ENCODE data around the gene HOOK2. TPM values are rescaled to one million over a fixed set of nuclear protein-coding genes. Genes with fewer than 3 reads are reported as not detected.
"Not testable (repeated sequence)": the region's sequence is repeated elsewhere in the genome, so short reads cannot be mapped to it uniquely, and the experiment has no call there.

HOOK2 gene
- total RNA-seq, 2 experiments from 2014 or later: 20.4 to 20.9 TPM

DNA sequence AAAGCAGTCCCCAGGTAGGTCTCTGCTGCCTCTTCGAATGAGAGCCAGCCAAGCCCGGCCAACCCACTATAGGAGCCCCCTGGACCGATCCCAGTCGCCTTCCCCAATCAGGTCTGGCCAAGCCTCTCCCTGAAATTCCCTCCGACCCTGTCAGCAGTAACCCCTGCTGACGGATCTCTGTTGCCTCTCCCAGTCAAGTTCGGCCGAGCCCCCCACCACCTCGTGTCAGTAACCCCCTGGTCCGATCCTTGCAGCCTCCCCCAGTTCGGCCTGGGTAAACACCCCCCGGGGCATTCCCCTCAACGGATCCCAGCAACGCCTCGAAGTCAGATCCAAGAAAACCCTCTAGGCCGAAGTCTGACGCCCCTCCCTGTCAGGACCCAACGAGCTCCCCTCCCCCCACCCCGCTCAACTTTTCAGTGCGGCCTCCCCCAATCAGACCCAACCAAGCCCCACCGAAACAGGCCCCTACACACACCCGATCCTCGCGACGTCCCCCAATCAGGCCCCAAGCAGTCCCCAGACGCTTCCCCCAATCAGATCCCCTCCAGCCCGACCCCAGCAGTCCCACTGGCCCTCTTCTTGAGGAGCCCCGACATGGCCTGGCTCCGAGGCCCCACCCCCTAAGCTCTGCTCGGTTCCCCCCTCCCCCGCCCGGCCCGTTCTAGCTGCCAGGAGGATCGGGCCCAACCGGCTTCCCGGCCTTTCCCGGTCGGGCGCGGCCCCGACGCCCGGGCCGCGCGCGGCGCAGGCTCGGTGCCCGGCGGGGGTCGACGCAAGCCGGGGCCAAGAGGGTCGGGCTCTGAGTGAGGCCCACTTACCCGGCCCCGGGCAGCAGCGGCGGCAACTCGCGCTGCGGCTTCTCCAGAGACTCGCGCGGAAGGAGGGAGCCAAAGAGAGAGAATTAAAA lies 53.4 kb downstream of the HOOK2 start:
- CTCF ChIA-PET: interaction anchor here (0.8 to 4.5 kb wide), 9 partner anchors 8 to 125 kb away, joined by 3 to 36 read pairs (median 6); partner anchors contain the start of genes GET3 and TRIR
- H3K9me3 Mint-ChIP-seq (ENCODE audit: low read depth): no peaks in the 10 kb centered on the region
- peak overlapping the region; percentile 99 for H3K4me3 Mint-ChIP-seq
- H3K27me3 Mint-ChIP-seq: no peaks in the 10 kb centered on the region
- H3K36me3 Mint-ChIP-seq (ENCODE audit: low read depth): peaks cover 48% of the 10 kb centered on the region
- POLR2A ChIA-PET: interaction anchor here (0.6 to 3.5 kb wide), 9 partner anchors 8 to 415 kb away, joined by 3 to 48 read pairs (median 3); partner anchors contain the start of genes GET3 and TRIR
- intact Hi-C loops (cut with DNase I, micrococcal nuclease): loop anchor here (1.0 to 5.0 kb wide), 8 partner anchors 26 to 225 kb away; partner anchors contain the start of genes DHPS (in 2 of the 2), CALR (in 1 of the 2), FBXW9 (in 1 of the 2) and HOOK2 (in 1 of the 2)
- peak; percentile 73 for DNase-seq
- peak; percentile 27 for ATAC-seq
- peaks cover 35% of the 10 kb centered on the region for H3K4me1 Mint-ChIP-seq
- H3K27ac Mint-ChIP-seq: peak overlapping the region; percentile 79

DNA sequence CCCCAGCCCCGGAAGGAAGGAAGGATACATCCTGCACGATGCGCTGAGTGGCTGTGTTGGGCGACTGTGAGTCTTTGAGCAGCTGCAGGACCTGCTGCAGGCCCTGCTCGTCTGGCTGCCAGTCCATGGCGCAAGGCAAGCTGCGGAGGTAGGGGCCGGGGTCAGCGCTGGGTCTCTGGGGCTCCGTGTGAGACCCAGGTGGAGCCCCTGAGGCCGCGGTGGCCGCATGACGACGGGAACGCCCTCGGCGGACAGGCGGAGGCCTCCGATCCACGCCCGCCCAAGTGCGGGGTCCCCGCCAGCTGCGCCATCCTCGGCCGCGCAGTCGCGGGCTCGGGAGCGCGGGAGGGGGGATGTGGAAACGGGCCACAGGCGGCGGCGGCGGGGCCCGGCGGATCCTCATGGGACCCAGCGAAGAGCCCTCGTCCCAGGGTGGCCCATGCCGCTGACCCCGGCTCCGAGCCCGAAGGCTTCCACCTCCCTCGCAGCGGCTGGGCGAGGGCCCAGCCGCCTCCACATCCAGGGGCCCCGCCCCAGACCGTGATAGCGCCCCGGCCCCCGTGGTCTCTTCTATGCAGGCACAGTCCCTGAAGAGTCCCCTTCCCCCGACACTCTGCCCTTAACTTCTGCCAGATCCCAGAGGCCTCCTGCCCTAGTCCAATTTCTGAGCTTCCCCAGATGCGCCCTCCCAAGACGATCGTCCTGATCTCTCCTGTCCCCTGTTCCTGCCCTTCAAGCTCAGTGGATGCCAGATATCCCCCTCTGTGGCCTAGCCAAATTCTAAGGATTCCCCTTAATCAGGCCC lies 54.3 kb downstream of the HOOK2 start:
- peak; percentile 43 for DNase-seq
- POLR2A ChIA-PET: interaction anchor here (0.6 to 3.5 kb wide), 5 partner anchors 12 to 85 kb away, joined by 3 to 48 read pairs (median 3); partner anchors contain the start of genes GET3 and TRIR
- CTCF ChIA-PET: interaction anchor here (0.8 to 4.5 kb wide), 4 partner anchors 10 to 36 kb away, joined by 3 to 36 read pairs (median 8); partner anchors contain the start of genes GET3 and TRIR
- Mint-ChIP-seq H3K4me1 (peaks cover 35% of the 10 kb centered on the region), H3K27me3 (no peaks in the 10 kb centered on the region), H3K4me3 (peak overlapping the region; percentile 99), H3K36me3 (ENCODE audit: low read depth) (peaks cover 49% of the 10 kb centered on the region), H3K9me3 (ENCODE audit: low read depth) (no peaks in the 10 kb centered on the region), H3K27ac (peak overlapping the region; percentile 88)
- ATAC-seq: no peak
- intact Hi-C loops (cut with DNase I, micrococcal nuclease): loop anchor here (5.0 kb wide), 2 partner anchors 216 to 226 kb away; partner anchors contain the start of genes CALR (in 1 of the 2) and RAD23A (in 1 of the 2)

DNA sequence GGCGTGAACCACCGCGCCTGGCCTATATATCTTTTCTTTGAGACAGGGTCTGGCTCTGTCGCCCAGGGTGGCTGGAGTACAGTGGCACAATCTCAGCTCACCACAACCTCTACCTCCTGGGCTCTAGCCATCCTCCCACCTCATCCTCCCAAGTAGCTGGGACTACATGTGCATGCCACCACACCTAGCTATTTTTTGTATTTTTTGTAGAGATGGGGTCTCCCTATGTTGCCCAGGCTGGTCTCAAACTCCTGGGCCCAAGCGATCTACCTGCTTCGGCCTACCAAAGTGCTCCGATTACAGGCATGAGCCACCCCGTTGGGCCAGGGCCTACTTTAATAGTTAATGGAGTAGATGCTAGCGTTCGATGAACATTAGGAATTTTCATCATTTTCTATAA lies 55.1 kb downstream of the HOOK2 start:
- no peaks in the 10 kb centered on the region for H3K9me3 Mint-ChIP-seq (ENCODE audit: low read depth)
- H3K4me1 Mint-ChIP-seq: peaks cover 35% of the 10 kb centered on the region
- H3K27ac Mint-ChIP-seq: peak overlapping the region; percentile 88
- ATAC-seq (no peak), DNase-seq (no peak)
- ChIA-PET POLR2A (no interaction called here), CTCF (interaction anchor here (1.8 to 3.5 kb wide), 2 partner anchors 37 to 40 kb away, joined by 4 to 12 read pairs; no protein-coding TSS in a partner anchor)
- peak overlapping the region; percentile 99 for H3K4me3 Mint-ChIP-seq
- no peaks in the 10 kb centered on the region for H3K27me3 Mint-ChIP-seq
- intact Hi-C loops (cut with DNase I, micrococcal nuclease): loop anchor here (5.0 kb wide), 2 partner anchors 217 to 227 kb away; partner anchors contain the start of genes CALR (in 1 of the 2) and RAD23A (in 1 of the 2)
- H3K36me3 Mint-ChIP-seq (ENCODE audit: low read depth): peaks cover 53% of the 10 kb centered on the region

DNA sequence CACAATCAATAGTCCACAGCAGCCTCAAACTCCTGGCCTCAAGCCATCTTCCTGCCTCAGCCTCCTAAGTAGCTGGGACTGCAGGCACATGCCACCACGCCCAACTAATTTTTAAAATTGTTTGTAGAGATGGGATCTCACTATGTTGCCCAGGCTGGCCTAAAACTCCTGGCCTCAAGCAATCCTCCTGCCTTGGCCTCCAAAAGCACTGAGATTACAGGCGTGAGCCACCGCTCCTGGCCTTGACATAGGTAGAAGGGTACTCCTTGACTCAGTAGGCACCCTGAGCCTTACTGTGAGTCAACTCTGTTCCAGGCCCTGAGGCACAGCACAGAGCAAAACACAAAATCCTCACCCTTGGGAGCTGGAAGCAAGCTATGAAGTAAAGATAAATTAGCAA lies 59.4 kb downstream of the HOOK2 start:
- ChIA-PET CTCF (interaction anchor here (0.9 to 1.7 kb wide), 5 partner anchors 17 to 132 kb away, joined by 3 to 6 read pairs (median 4); no protein-coding TSS in a partner anchor), POLR2A (no interaction called here)

DNA sequence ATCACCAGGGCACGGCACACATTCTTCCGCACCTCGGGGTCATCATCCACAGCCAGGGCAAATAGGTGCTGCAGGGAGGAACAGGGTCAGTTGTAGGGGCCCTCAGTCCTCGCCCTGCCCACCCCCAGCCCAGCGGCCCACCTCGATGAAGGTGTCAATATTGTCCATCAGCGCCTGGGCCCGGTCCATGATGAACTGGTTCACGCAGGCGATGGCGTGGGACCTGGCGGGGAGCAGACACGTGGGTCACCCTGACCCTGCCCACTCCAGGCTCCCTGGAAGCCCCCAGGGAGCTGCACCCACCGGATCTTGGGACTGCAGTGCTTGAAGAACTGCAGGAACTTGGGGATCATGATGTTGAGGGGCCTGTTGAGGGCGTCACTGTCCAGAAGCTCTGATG lies 60.2 kb downstream of the HOOK2 start:
- POLR2A ChIA-PET: no interaction called here
- Mint-ChIP-seq H3K27me3 (no peaks in the 10 kb centered on the region), H3K36me3 (ENCODE audit: low read depth) (peaks cover 62% of the 10 kb centered on the region)

More for the DNA sequence above, 59.4 kb downstream of the HOOK2 start:
- H3K4me1 Mint-ChIP-seq: peaks cover 26% of the 10 kb centered on the region
- DNase-seq (no peak), ATAC-seq (no peak)
- H3K27me3 Mint-ChIP-seq: no peaks in the 10 kb centered on the region
- peaks cover 59% of the 10 kb centered on the region for H3K36me3 Mint-ChIP-seq (ENCODE audit: low read depth)
- no peaks in the 10 kb centered on the region for H3K9me3 Mint-ChIP-seq (ENCODE audit: low read depth)
- H3K27ac Mint-ChIP-seq: no peak overlapping the region
- intact Hi-C loops (cut with DNase I, micrococcal nuclease): loop anchor here in 1 of 2 experiments (5.0 kb wide), 1 partner anchor 41 kb away; no protein-coding TSS in a partner anchor
- no peak overlapping the region for H3K4me3 Mint-ChIP-seq

DNA sequence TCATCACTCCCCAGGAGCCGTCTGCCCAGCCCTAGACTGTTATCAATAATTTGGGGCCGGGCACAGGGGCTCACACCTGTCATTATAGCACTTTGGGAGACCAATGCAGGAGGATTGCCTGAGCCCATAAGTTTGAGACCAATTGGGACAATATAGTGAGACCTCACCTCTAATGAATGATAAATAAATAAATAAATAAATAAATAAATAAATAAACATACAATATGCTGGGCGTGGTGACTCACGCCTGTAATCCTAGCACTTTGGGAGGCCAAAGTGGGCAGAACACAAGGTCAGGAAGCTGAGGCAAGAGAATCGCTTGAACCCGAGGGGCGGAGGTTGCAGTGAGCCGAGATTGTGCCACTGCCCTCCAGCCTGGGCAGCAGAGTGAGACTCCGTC lies 62.0 kb downstream of the HOOK2 start:
- intact Hi-C loops (cut with DNase I, micrococcal nuclease); H3K9me3 Mint-ChIP-seq (ENCODE audit: low read depth); H3K27ac Mint-ChIP-seq; POLR2A ChIA-PET; H3K4me3 Mint-ChIP-seq; H3K27me3 Mint-ChIP-seq; ATAC-seq; H3K4me1 Mint-ChIP-seq; DNase-seq: not testable (repeated sequence)
- peaks cover 53% of the 10 kb centered on the region for H3K36me3 Mint-ChIP-seq (ENCODE audit: low read depth)
- CTCF ChIA-PET: interaction anchor here (1.0 kb wide), 1 partner anchor 10 kb away, joined by 6 read pairs; no protein-coding TSS in a partner anchor

More for the DNA sequence above, 60.2 kb downstream of the HOOK2 start:
- H3K4me1 Mint-ChIP-seq: peaks cover 19% of the 10 kb centered on the region
- DNase-seq (no peak), ATAC-seq (no peak)
- intact Hi-C loops (cut with DNase I, micrococcal nuclease): loop anchor here in 1 of 2 experiments (5.0 kb wide), 1 partner anchor 42 kb away; no protein-coding TSS in a partner anchor
- H3K27ac Mint-ChIP-seq: no peak overlapping the region
- CTCF ChIA-PET: interaction anchor here (0.9 to 1.5 kb wide), 3 partner anchors 18 to 133 kb away, joined by 3 to 6 read pairs (median 4); no protein-coding TSS in a partner anchor
- H3K4me3 Mint-ChIP-seq: no peak overlapping the region
- no peaks in the 10 kb centered on the region for H3K9me3 Mint-ChIP-seq (ENCODE audit: low read depth)

Small RNA genes within 50 kb of the gene (microRNA-seq; reads per million reads assigned to microRNA genes)
- not detected for gene MIR5684 (ENCODE audit: borderline replicate concordance)

Other genes starting within 250 kb of the HOOK2 start
- gene ZNF564, start 224.1 kb downstream of the HOOK2 start, total RNA-seq: 1 to 10 TPM; 5.2 to 5.6 TPM
- gene ZNF490, start 164.7 kb downstream of the HOOK2 start, total RNA-seq: 1 to 10 TPM; 7.7 to 8.7 TPM
- gene ZNF791, start 164.6 kb downstream of the HOOK2 start, total RNA-seq: 10 to 100 TPM; 16.1 to 18.1 TPM
- gene MAN2B1, start 108.8 kb downstream of the HOOK2 start, total RNA-seq: 100 to 1,000 TPM; 118 to 154 TPM
- gene WDR83, start 108.7 kb downstream of the HOOK2 start, total RNA-seq: 10 to 100 TPM; 13.5 to 19.5 TPM
- 100 to 1,000 TPM; 101 to 112 TPM for gene DHPS, start 93.7 kb downstream of the HOOK2 start, total RNA-seq
- gene GNG14, start 87.6 kb downstream of the HOOK2 start, total RNA-seq: not detected
- gene FBXW9, start 78.9 kb downstream of the HOOK2 start, total RNA-seq: 1 to 10 TPM; 8.3 to 8.8 TPM
- gene TNPO2, start 51.6 kb downstream of the HOOK2 start, total RNA-seq: 100 to 1,000 TPM in 1 of 2 experiments, 10 to 100 TPM in 1; 84.8 to 101 TPM
- 100 to 1,000 TPM; 160 to 215 TPM for gene TRIR, start 40.9 kb downstream of the HOOK2 start, total RNA-seq
- 10 to 100 TPM; 53.7 to 61.9 TPM for gene GET3, start 38.1 kb downstream of the HOOK2 start, total RNA-seq
- not detected for gene BEST2, start 23.8 kb downstream of the HOOK2 start, total RNA-seq
- 100 to 1,000 TPM; 375 to 412 TPM for gene JUNB, start 15.9 kb upstream of the HOOK2 start, total RNA-seq
- gene PRDX2, start 26.2 kb upstream of the HOOK2 start, total RNA-seq: 100 to 1,000 TPM; 261 to 325 TPM
- 10 to 100 TPM; 31.0 to 48.2 TPM for gene THSD8, start 26.5 kb upstream of the HOOK2 start, total RNA-seq
- 10 to 100 TPM; 27.0 to 51.1 TPM for gene RNASEH2A, start 31.0 kb upstream of the HOOK2 start, total RNA-seq
- not detected for gene RTBDN, start 59.0 kb upstream of the HOOK2 start, total RNA-seq
- 1 to 10 TPM; 1.8 to 2.7 TPM for gene MAST1, start 63.0 kb upstream of the HOOK2 start, total RNA-seq
- gene DNASE2, start 105.9 kb upstream of the HOOK2 start, total RNA-seq: 10 to 100 TPM; 22.5 to 24.3 TPM
- under 1 TPM; 0.18 to 0.37 TPM for gene KLF1, start 111.6 kb upstream of the HOOK2 start, total RNA-seq
- gene GCDH, start 115.6 kb upstream of the HOOK2 start, total RNA-seq: 10 to 100 TPM; 36.2 to 41.1 TPM
- 1 to 10 TPM; 2.7 to 3.5 TPM for gene SYCE2, start 143.7 kb upstream of the HOOK2 start, total RNA-seq
- gene FARSA, start 158.2 kb upstream of the HOOK2 start, total RNA-seq: 100 to 1,000 TPM; 120 to 142 TPM
- gene CALR, start 163.1 kb upstream of the HOOK2 start, total RNA-seq: 100 to 1,000 TPM; 557 to 569 TPM
- 100 to 1,000 TPM; 189 to 265 TPM for gene RAD23A, start 170.3 kb upstream of the HOOK2 start, total RNA-seq
- gene GADD45GIP1, start 181.7 kb upstream of the HOOK2 start, total RNA-seq: 10 to 100 TPM; 31.1 to 36.3 TPM
- under 1 TPM; 0.21 to 0.25 TPM for gene DAND5, start 194.0 kb upstream of the HOOK2 start, total RNA-seq
- gene NFIX, start 219.9 kb upstream of the HOOK2 start, total RNA-seq: 1 to 10 TPM; 4.3 to 4.8 TPM